T-helper 1 cell (primary cell): ENCODE results near the gene CACNB4.

ENCODE experiments used
- DNase-seq, 5 donors: peaks; one replicate each; pipeline ENCODE4 v3.0.0-alpha.2; 2012 to 2020

The CACNB4 gene

DNA sequence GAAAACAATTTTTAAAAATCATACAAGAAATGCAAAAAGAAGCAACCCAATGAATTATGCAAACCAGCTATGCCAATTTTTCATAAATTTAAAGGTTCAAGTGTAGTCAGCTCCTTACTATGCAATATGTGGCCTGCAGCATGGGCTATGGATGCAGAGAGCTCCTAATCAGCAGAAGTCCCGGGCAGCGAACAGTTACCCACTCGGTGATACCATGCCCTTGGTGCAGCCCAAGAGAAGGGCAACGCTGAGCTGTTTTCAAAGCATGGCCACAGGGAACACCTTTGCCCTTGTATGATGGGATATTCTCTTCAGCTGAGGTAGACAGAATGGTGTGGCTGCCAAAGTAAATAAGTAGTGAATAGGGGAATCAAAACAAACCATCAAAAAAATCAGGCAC is 253.4 kb downstream of the CACNB4 start:
- no peak for DNase-seq

DNA sequence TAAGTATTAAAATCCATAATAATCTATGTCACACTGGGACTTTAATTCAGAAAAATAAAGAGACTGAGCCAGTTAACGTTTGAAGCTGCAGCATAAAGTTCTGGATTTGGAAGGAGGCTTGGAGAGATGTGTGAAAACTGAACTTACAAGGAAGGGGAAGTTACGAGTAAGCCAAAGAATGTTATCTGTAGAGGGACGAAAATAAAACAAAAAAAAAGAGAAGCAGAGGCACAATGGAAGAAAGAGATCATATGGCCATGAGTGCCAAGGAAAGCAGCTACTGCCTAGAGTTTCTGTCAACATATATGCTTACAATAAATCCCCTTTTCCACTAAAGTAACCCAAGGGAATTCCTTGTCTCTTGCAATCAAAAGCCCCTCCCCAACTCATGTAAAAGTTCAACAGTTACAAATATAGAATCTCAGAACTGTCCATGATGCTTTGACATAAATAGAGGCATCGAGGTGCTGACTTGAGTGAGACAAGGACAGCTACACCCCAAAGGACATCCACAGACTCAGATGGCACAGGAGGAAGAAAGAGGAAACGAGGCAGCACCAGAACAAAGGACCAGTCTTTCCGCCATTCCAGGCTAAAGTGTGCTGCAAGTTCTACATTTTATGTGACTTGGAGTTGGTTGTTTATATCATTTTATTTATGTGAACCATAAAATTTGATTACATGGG is 254.5 kb downstream of the CACNB4 start:
- no peak for DNase-seq

DNA sequence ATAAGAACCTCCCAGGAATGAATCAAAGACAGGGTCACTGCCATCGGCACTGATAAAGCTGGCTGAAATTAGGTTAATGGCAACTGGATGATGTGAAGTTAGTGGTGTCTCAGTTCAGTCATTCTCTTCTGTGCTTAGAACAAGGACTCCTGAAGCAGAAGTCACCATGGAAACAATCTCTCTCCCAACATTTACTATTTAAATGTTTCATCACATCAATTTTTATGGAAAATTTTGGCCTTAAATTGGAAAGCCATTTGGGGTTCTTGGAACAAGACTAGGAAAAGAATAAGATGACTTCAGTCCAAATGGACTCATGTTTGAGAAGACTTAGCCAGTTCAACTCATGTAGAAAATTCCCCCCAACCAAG is 255.2 kb downstream of the CACNB4 start:
- DNase-seq: no peak

DNA sequence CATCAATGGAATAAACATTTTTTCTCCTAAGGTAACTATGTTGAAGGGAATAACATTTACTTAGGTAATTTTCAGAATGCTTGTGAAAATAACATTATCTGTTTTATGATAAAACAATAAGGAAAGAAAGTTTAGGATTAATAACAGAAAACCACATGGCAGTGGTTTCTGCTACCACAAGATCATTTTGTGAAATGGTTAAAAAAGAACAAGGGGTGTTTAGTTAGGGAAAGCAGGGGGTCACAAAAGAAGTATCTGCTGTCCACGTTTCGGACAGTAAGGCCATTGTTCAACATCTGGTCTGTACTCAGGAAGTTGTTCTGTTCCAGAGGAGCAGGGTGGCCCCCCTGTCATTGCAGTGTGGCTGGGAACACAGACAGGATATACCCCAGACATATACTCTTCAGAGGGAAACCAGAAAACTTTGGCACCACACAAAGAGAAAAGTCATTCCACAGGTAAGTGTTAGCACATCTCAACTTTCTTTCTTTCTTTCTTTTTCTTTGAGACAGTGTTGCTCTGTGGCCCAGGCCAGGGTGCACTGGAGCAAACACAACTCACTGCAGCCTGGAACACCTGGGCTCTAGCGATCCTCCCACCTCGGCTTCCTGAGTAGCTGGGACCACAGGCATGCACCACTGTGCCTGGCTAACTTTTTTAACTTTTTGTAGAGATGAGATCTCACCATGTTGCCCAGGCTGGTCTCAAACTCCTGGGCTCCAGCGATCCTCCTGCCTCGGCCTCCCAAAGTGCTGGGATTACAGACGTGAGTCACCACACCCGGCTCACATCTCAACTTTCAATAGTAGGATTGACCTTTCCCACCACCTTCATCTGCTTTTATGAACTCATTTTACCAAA is 255.8 kb downstream of the CACNB4 start:
- DNase-seq: no peak

DNA sequence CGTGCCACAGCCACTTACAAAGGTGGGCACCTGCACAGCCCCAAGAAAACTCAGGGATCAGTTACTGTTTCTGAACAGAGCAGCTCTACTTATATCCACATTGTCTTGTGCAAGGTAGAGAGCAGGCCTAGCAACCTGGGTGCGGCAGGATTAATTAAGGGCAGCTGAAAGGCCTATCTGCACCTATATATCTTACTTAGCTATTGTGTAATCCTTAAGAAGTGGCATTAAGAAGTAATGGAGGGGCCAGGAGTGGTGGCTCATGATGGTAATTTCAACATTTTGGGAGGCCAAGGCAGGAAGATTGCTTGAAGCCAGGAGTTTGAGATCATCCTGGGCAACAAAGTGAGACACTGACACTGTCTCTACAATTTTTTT is 257.8 kb downstream of the CACNB4 start:
- DNase-seq: no peak

DNA sequence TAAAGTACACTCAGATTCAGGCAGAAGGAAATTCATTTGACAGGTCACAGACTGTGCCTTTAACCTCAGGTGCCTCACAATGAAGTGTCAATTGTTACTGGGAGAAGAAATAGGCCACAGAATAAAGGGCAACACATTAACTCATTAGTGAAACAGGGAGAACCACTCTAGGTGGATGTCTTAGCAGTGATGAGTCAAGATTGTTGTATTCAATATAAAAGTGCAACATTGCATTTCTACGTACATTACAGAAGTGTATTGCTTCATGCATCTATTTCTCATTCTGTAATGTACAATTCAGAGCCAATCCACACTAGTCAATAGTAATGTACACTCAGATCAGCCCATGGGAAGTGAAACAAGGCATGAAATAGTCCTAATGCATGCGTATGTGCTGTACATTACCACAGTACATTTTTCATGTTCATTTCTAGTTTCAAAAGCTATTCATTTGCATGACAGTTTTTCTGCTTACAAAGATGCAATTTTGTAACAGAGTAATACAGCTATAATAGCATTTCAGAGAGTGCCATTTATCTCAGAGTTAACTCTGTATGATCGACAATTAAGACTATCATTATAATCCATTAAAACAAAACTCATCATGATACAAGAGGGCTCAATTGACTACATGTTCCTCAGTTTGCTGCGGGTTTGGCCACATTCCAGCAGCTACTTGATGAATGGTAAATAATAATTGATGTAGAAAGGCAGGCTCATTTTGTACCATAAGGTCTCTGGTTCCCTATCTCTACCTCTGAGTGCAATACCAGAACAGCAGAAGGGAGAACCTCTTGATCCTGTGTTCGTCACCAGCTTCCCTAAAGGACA is 258.4 kb downstream of the CACNB4 start:
- peak in 1 of 5 donors; percentile 12 for DNase-seq

DNA sequence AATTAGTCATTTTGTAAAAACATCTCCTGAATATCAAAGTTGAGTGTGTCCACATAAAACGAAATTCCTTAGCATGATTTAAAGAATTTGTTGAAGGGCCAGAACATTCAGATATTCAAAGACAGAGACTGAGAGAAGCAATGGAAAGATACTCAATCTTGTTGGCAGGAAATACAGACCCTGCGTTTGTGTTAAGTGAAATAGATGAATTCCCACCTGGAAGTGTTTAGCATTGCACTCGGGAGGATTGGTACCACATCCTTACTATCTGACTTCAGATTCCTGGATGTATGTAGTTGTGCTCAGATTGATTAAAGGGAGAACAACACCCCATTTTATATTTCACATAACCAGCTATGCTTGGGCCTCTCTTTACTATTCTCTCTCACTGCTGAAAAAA is 260.9 kb downstream of the CACNB4 start:
- no peak for DNase-seq

DNA sequence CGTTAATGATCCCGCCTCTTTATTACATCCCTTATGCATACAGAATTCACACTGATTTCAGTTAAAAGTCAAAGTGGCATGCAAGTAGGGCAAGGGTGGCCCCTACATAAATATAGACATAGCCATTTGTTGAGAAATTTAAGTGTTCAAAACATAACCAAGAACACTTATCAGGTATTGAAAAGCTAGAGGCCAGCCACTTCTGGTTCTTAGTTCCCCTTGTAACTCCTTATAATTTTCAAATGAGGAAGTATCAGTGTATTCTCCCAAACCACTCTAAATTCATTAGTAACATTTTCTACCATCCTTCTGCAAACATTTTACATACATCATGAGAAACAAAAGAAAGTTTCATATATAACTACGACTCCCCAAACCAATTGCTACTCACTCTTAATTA is 264.9 kb downstream of the CACNB4 start:
- DNase-seq: no peak

DNA sequence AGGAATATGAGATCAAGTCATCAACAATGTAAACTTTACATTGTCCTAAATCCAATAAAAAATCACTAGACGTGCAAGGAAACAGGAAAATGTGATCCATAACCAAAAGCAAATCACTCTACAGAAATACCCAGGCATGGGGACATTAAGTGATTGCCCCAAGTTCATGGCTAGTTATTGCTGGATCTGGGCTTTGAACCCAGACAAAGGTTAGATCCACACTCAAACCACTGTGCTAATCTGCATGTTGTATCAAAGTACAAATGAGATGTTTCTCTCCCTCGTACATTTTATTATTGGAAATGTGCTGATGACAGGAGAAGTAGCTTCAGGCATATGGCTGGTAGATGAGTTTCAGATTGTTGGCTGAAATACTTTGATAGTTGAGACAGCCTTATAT is 267.9 kb downstream of the CACNB4 start:
- DNase-seq: no peak

DNA sequence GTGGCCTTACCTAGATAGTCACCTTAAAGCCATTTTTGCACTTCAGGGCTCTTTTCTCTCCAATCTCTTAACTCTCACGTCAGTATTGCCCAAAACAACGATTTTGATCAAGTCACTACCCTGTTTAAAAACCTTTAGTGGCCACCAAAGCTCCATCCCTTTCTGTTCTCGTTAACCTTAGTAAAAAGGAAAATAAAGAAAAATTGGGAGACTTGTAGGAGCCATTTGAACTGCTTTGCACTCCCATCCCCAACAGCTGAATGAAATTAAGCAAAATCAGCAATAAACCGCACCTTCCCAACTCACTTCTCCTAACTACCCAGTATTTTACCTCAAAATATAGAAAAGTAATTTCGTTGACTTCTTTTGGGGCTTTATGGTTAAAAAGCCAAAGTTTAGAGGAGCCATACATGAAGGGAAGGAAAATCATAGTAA is 269.9 kb downstream of the CACNB4 start:
- no peak for DNase-seq

DNA sequence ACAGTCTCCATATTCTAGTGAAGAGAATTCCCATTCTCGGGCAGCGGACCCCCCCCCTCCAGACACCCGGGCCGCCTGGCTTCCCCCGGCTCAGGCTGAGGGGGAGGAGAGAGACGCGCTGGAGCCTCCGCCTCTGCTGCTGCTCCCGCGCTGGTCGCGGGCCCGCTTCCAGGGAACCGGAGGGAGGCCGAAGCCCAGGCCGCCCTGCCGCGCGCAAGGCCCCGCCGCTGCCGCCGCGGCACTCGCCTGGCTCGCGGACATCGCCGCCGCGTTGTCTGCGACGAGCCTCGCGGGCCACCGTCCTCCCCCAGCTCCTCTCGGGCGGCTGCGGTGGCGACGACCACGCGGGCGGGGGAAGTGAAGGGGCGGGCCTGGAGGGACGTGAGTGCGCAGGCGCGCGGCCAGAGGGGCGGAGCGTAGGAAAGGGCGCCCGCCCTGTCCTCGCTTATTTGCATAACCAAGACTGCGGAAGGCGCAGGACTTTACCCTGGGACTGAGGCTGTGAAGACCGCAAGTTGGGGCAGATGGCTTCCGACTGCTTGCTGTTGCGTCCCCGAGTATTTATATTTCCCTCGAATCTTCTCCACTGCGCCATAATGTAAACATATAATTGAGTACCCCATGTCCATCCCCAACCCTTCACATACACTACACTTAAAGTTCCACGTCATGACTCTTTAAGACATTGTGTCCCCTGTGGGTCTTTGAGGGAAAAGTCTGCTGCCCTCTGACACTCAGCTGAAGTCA is 270.5 kb downstream of the CACNB4 start, which contains the start of gene ARL5A:
Gene ARL5A (minus strand): TSS at position 279 of the 747 bp plus-strand sequence. CDS start 245 bp downstream, at position 34.
- peak; percentile 90 to 97 (median 91) for DNase-seq

DNA sequence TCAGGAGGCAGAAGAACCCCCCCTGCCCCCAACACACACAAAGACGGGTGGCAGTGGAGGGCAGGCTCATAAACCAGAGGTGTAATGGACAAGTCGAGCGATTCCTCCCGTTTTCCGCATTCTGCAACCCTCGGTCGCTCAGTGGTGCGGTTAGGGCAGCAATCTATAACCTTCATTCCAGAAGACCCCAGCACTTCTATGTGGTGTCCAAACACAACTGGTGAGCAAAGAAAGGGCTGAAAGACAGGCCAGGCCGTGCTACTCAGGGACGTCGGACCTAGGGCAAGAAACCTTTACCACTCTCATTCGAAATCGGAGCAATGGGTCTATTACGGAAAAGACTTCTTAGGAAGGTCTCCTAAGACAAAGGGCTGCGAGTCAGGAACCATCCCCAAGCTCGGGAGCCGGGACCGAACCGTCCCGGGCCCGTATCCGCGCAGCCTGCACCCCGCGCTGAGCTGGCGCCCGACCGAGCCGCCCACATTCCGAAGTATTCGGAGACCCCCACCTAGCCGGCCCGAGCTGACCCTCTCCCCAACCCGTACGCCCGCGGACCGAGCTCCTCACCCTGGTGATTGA is 271.2 kb downstream of the CACNB4 start:
- DNase-seq: peak in 3 of 5 donors; percentile 5 to 21 (median 5)

DNA sequence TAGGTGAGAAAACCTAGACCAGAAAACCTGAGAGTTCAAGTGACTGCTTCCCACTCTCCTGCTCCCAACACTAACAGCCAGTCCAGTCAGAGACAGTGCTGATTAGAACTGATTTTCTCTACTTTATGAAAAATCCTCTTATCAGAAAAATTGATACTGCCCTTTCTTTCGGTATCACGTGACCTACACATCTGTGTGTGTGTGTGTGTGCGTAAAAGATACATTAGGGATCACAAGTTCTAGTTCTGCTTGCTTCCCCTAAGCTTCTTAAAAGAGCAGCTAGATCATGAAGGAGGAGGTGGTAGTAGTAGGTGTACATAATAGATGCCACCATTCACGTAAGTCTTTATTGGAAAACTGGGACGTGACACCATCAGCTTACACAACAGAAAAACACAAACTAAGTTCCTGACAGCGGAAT is 272.1 kb downstream of the CACNB4 start:
- peak in 1 of 5 donors; percentile 11 for DNase-seq

DNA sequence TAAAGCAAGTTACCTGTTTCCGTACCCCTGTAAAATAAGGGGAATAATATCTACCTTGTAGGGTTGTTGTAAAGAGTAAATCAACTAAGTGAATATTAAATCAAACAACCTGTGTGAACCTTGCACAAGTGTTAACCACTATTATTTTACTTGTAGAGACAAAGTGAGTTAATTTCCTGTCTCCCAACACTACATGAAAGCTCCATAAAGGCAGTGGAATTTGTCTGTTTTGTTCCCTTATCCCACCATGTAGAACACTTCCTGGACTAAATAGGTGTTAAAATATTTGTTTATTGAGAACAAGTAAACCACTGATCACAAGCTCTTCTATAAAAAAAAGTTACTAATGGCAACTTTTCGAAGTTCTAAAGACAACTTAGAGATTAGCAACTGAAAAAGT is 274.0 kb downstream of the CACNB4 start:
- DNase-seq: no peak

DNA sequence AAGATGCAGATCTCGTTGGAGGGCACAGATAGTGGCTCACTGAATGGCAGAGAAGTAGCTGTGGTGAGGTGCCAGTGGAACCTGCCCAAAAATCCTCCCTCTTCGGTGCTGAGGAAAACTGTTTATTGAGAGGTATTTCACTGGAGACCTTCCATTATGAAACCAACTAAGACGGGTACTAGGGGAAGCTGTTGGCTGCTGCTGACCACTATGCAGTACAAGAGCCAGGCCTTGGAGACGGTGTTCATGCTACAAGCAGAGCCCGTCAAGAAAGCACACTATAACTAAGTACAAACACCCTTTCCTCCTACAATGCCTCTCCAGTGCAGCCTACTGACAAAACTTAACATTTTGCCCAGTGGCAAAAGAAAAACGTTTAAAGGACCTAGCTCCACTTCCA is 275.2 kb downstream of the CACNB4 start:
- no peak for DNase-seq

DNA sequence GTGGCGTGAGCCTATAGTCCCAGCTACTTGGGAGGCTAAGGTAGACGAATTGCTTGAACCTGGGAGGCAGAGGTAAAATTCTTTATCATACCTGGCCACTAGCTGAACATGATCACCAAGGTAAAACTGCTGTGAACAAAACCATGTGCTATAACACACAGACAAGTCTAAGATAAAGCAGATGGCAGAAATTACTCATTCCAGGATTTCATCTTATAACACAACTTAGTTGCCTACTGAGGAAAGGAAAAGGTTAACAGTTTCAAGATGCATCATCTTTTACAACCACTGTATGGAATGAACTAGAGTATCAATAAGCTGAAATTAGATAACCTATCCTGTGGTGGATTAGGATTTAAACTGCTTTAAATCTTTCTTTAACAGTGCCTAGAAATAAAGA is 278.9 kb downstream of the CACNB4 start:
- DNase-seq: peak in 1 of 5 donors; percentile 66

DNA sequence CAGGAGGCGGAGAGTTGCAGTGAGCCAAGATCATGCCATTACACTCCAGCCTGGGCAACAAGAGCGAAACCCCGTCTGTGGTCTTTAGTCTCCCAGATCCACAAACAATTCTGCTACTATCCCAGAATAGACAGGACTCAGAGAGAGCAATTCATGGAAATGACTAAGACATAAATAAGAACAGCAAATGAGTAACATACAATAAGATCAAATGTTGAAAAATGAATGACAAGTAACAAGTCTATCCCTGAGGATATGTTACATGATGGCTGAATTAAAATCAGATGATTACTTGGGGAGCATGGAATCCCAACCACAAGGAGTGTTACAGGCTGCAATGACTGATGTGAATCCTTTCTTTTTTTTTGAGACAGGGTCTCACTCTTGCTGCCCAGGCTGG is 280.9 kb downstream of the CACNB4 start:
- no peak for DNase-seq

DNA sequence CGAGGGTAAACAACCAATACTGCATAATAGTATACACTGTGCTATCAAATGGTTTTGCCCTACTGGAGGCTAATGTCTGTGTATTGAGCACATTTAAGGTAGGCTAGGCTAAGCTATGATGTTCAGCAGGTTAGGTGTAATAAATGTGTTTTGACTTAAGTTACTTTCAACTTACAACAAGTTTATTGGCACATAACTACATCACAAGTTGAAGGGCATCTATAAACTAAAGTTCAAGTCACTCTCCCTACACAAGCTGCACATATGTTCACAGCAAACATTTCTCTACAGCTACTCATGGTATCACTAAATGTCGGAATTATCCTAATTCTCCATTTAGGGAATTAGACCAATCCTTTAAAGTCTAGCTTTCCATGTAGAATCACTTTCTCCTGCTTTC is 282.0 kb downstream of the CACNB4 start:
- DNase-seq: no peak

DNA sequence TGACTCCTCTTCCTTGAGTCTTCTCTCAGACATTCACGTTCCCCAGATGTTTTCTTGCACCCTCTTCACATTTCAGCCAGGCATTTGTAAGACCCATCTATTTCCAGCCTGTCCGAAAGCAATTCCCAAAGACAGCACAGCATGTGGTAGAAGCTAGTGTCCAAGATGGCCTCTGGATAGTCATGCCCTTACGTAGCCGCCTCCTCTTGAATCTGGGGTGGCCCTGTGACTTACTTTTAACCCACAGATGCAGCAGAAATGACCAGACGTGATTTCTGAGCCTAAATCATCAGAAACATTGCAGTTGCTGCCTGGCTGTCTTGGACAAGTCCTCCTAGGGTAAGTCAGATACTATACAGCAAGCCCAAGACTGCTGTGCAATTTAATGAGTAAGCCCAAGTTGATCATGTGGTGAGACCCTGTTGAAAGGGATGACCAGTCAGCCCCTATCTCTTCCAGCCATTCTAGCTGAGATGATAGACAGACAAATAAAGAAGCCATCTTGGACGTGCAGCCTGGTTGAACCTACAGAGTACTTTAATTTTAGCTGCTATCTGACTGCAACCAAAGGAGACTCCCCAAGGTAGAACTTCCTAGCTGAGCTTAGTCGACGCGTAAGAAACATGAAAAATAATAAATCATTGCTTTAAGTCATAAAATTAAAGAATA is 282.9 kb downstream of the CACNB4 start:
- no peak for DNase-seq

DNA sequence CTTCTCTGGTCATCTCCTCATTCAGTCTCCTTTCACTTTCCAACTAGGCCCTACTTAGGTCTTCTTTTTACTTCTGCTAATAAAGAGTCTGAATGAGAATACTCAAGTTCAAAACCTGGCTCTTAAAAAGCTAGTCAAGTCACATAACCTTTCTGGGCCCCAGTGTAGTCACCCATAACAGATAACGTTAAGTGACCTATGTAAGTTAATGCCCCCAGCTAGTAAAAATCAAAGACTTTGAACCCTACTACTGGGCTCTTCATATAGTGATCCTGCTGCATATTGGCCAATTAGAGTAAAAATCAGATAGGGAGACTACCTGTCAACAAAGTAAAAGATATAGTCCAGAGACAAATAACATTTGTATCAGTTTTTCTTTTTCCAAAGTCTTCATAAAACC is 288.4 kb downstream of the CACNB4 start:
- no peak for DNase-seq

DNA sequence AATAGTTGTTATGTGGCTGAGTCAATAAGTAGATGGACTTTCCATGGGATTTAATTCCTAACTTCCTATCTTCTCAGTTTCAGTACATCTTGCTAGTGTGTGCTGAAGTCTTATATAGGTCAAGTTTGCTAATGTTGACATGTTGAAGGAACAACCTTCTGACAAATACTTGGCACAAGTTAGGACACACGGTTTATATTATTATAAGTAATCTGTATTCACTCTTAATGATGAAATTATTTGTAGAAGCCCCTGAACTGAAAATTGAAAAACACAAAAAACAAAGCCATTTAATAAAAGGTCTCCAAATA is 289.8 kb downstream of the CACNB4 start:
- DNase-seq: no peak
